ENCODE data around the gene BORA. TPM values are rescaled to one million over a fixed set of nuclear protein-coding genes. Genes with fewer than 3 reads are reported as not detected.
"Not testable (repeated sequence)": the region's sequence is repeated elsewhere in the genome, so short reads cannot be mapped to it uniquely, and the experiment has no call there.

BORA gene
- polyA plus RNA-seq, 1 experiment: 3.1 TPM

GRCh38 chr13:72700509-72700908, 27.2 kb upstream of the BORA start:
- DNase-seq (ENCODE audit: low read depth, low spot score): no peak
- TF ChIP-seq CTCF (IDR thresholded peaks at IDR 0.05; ENCODE audit: low read depth, low read length): no peak
- CTCF ChIA-PET: no interaction called here
- POLR2A ChIA-PET: no interaction called here
- Histone ChIP-seq H3K27ac (ENCODE audit: low read depth, low read length) (no peak overlapping the region), H3K4me3 (ENCODE audit: low read depth, low read length) (no peak overlapping the region), H3K27me3 (ENCODE audit: control insufficient read depth, insufficient read depth, low read length) (no peaks in the 10 kb centered on the region), H3K9me3 (ENCODE audit: control insufficient read depth, insufficient read depth, low read length) (no peaks in the 10 kb centered on the region)

DNA sequence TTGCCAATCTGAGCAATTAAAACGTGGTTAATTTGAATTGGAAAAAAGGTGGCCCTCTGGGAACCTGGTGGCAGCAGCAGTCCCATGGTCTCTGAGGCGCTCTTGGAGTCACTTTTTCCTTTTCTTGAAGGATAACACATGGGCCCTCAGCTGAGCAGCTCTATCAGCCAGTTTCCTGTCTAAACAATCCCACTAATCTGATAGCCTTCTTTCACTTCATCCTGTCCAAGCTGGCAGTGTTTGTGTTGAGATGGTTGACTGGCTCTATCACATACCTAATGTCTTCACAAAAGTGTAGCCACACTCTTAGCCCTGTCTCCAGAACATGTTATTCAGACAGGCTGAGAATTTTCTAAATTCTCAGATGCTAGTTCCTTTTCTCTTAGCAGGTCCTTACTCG, 10.9 kb upstream of the BORA start:
- no peaks in the 10 kb centered on the region for H3K27me3 ChIP-seq (ENCODE audit: control insufficient read depth, insufficient read depth, low read length)
- no peak for TF ChIP-seq CTCF (IDR thresholded peaks at IDR 0.05; ENCODE audit: low read depth, low read length)
- ChIA-PET POLR2A (no interaction called here), CTCF (no interaction called here)
- no peak overlapping the region for H3K27ac ChIP-seq (ENCODE audit: low read depth, low read length)
- H3K4me3 ChIP-seq (ENCODE audit: low read depth, low read length): no peak overlapping the region
- DNase-seq (ENCODE audit: low read depth, low spot score): no peak
- peaks cover 2% of the 10 kb centered on the region; the same call in 1 of the 2 replicates for H3K9me3 ChIP-seq (ENCODE audit: control insufficient read depth, insufficient read depth, low read length)

GRCh38 chr13:72726185-72726584, 1.5 kb upstream of the BORA start:
- H3K9me3 ChIP-seq (ENCODE audit: control insufficient read depth, insufficient read depth, low read length); DNase-seq (ENCODE audit: low read depth, low spot score); H3K27ac ChIP-seq (ENCODE audit: low read depth, low read length); POLR2A ChIA-PET; H3K27me3 ChIP-seq (ENCODE audit: control insufficient read depth, insufficient read depth, low read length); CTCF ChIA-PET: not testable (repeated sequence)
- H3K4me3 ChIP-seq (ENCODE audit: low read depth, low read length): peak overlapping the region; percentile 96; the same call in 1 of the 2 replicates

GRCh38 chr13:72726726-72727416, 852 bp upstream of the BORA start:
- DNase-seq (ENCODE audit: low read depth, low spot score): no peak
- Histone ChIP-seq H3K9me3 (ENCODE audit: control insufficient read depth, insufficient read depth, low read length) (no peaks in the 10 kb centered on the region), H3K27ac (ENCODE audit: low read depth, low read length) (peak overlapping the region; percentile 67), H3K27me3 (ENCODE audit: control insufficient read depth, insufficient read depth, low read length) (no peaks in the 10 kb centered on the region), H3K4me3 (ENCODE audit: low read depth, low read length) (peak overlapping the region; percentile 96)
- ChIA-PET POLR2A (no interaction called here), CTCF (no interaction called here)
- TF ChIP-seq CTCF (IDR thresholded peaks at IDR 0.05; ENCODE audit: low read depth, low read length): no peak

GRCh38 chr13:72728290-72728605, 525 bp downstream of the BORA start:
- no peak overlapping the region for H3K27ac ChIP-seq (ENCODE audit: low read depth, low read length)
- no peaks in the 10 kb centered on the region for H3K27me3 ChIP-seq (ENCODE audit: control insufficient read depth, insufficient read depth, low read length)
- no peak for DNase-seq (ENCODE audit: low read depth, low spot score)
- peak overlapping the region; percentile 96 for H3K4me3 ChIP-seq (ENCODE audit: low read depth, low read length)
- ChIA-PET CTCF (no interaction called here), POLR2A (no interaction called here)
- no peak for TF ChIP-seq CTCF (IDR thresholded peaks at IDR 0.05; ENCODE audit: low read depth, low read length)
- H3K9me3 ChIP-seq (ENCODE audit: control insufficient read depth, insufficient read depth, low read length): no peaks in the 10 kb centered on the region

- Histone ChIP-seq H3K27ac (ENCODE audit: low read depth, low read length) (no peak overlapping the region), H3K4me3 (ENCODE audit: low read depth, low read length) (no peak overlapping the region), H3K9me3 (ENCODE audit: control insufficient read depth, insufficient read depth, low read length) (no peaks in the 10 kb centered on the region), H3K27me3 (ENCODE audit: control insufficient read depth, insufficient read depth, low read length) (no peaks in the 10 kb centered on the region)
- ChIA-PET CTCF (no interaction called here), POLR2A (no interaction called here)
- TF ChIP-seq CTCF (IDR thresholded peaks at IDR 0.05; ENCODE audit: low read depth, low read length): no peak
- DNase-seq (ENCODE audit: low read depth, low spot score): no peak
Observed at GRCh38 chr13:72737033-72737432, 9.3 kb downstream of the BORA start.
